ENCODE results near the gene SSR1.

SSR1 gene

GRCh38 chr6:7262746-7263518, 50.1 kb downstream of the SSR1 start:
- no peak overlapping the region for H3K4me2 ChIP-seq (ENCODE audit: low read length)
- H3K27me3 ChIP-seq (ENCODE audit: control insufficient read depth, insufficient read depth, low read length), result no peaks in the 10 kb centered on the region
- H3K9me3 ChIP-seq (ENCODE audit: control insufficient read depth, low read length), result no peaks in the 10 kb centered on the region
- H2AFZ ChIP-seq, result no peak overlapping the region
- no peak for TF ChIP-seq CTCF (IDR thresholded peaks at IDR 0.05)
- no peaks in the 10 kb centered on the region for H3K79me2 ChIP-seq
- H3K4me3 ChIP-seq (ENCODE audit: low read depth, low read length), result no peak overlapping the region
- H3K9ac ChIP-seq, result no peak overlapping the region
- H3K27ac ChIP-seq, result peak overlapping the region; percentile 98
- H3K36me3 ChIP-seq (ENCODE audit: control insufficient read depth, insufficient read depth, low read length), result no peaks in the 10 kb centered on the region
- peaks cover 27% of the 10 kb centered on the region for H3K4me1 ChIP-seq

GRCh38 chr6:7261852-7262461, 51.0 kb downstream of the SSR1 start:
- Histone ChIP-seq H3K9me3 (ENCODE audit: control insufficient read depth, low read length) (no peaks in the 10 kb centered on the region), H3K36me3 (ENCODE audit: control insufficient read depth, insufficient read depth, low read length) (no peaks in the 10 kb centered on the region), H3K79me2 (no peaks in the 10 kb centered on the region), H3K27ac (peak overlapping the region; percentile 98), H3K4me1 (peaks cover 18% of the 10 kb centered on the region), H3K4me2 (ENCODE audit: low read length) (peak overlapping the region; percentile 94), H3K9ac (no peak overlapping the region), H3K4me3 (ENCODE audit: low read depth, low read length) (peak overlapping the region; percentile 80), H2AFZ (peak overlapping the region; percentile 99), H3K27me3 (ENCODE audit: control insufficient read depth, insufficient read depth, low read length) (no peaks in the 10 kb centered on the region)
- peak; percentile 4 for TF ChIP-seq CTCF (IDR thresholded peaks at IDR 0.05)

DNA sequence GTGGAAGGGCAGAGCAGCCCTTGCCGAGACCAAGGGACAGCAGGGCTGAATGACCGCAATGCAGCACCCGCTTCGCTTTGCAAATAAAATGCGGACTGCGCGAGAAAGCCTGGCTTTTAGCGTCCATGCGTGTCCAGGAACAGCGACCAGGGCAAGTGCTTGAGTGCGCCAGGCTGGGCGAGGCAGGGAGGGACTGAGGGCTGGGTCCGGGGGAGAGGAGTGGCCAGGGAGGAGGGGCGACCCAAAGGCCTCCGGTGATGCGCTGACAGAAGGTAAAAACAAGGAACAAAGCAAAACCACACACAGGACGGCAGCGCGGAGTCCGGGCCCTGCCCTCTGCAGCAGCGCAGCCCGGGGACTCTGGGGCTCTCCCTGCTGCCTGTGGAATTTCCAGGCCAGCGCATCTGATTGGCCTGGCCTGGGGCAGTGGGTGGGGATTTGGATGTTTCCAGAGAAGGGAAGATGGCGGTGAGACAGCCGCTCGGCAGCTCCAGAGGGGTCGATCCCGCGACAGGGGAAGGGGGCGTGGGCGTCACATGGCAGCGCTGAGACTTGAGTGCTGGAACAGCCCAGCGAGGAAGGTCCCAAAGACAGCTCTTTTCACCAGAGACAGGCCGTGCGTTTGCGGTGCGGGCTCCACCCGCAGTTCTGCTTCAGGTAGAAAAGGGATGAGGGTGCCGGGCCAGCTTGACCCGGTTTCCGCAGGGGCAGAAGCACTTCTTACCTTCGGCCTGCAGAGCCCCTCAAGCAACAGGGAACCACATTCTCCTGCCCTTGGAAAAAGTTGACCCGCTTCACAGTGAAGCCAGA, 51.8 kb downstream of the SSR1 start:
- Histone ChIP-seq H3K36me3 (ENCODE audit: control insufficient read depth, insufficient read depth, low read length) (no peaks in the 10 kb centered on the region), H3K4me1 (peaks cover 17% of the 10 kb centered on the region), H3K4me3 (ENCODE audit: low read depth, low read length) (peak overlapping the region; percentile 80), H3K27me3 (ENCODE audit: control insufficient read depth, insufficient read depth, low read length) (no peaks in the 10 kb centered on the region), H3K27ac (peak overlapping the region; percentile 98), H2AFZ (peak overlapping the region; percentile 99), H3K4me2 (ENCODE audit: low read length) (peak overlapping the region; percentile 94), H3K79me2 (no peaks in the 10 kb centered on the region), H3K9me3 (ENCODE audit: control insufficient read depth, low read length) (no peaks in the 10 kb centered on the region), H3K9ac (peak overlapping the region; percentile 28)
- TF ChIP-seq CTCF (IDR thresholded peaks at IDR 0.05), result peak; percentile 18

DNA sequence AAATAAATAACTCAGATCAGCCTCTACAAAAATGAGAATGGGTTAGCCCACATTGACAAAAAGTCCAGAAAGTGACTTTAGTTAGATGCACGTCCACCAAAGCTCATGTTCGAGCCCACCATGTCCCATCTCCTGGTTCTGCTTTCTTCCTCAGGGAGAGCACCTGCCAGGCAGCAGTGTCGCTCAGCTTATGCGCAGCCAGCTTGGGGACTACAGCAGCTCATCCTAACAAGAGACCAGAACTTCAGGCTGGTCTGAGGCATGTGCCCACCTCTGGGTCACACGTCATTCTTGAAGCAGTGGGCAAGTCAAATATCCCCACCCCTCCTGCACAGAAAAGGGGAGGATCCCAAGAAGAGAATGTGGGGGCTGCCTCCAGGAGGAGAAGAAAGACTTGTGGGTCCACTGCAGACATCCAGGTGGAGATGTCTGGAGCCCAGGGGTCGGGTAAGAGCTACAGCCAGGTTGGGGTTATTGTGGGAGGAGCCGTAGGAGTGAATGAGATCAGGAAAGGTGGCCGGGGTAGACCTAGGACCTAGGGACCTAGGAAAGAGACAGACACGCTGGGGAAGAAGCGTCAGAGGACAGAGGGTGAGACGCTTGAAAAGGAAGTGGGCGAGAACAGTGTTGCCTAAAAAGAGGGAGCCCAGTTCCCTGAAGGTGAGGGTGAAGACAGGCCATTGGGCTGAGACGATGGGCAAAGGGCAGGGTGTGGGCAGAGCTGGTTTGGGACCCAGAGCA, 52.5 kb downstream of the SSR1 start:
- Histone ChIP-seq H3K27ac (peak overlapping the region; percentile 98), H3K36me3 (ENCODE audit: control insufficient read depth, insufficient read depth, low read length) (no peaks in the 10 kb centered on the region), H3K9me3 (ENCODE audit: control insufficient read depth, low read length) (no peaks in the 10 kb centered on the region), H3K4me2 (ENCODE audit: low read length) (peak overlapping the region; percentile 94), H3K27me3 (ENCODE audit: control insufficient read depth, insufficient read depth, low read length) (no peaks in the 10 kb centered on the region), H3K4me1 (peaks cover 17% of the 10 kb centered on the region), H3K9ac (peak overlapping the region; percentile 28), H2AFZ (peak overlapping the region; percentile 99), H3K79me2 (no peaks in the 10 kb centered on the region), H3K4me3 (ENCODE audit: low read depth, low read length) (peak overlapping the region; percentile 80)
- TF ChIP-seq CTCF (IDR thresholded peaks at IDR 0.05), result no peak

All from parathyroid adenoma (tissue), 2 donors.